Neural cell (in vitro differentiated cells): ENCODE results near the gene ADSS2. TPM values are rescaled to one million over a fixed set of nuclear protein-coding genes. Genes with fewer than 3 reads are reported as not detected.

Source experiments
- H2AFZ ChIP-seq: fragments of 200-600, 300-800 bp; sonication (generic), shearing (Covaris generic); 2 replicates; pipeline ENCODE4 v1.6.0; 2014; ENCODE audit warnings: low read depth, mild to moderate bottlenecking, antibody characterized with exemption, low read length, moderate library complexity
- H3F3A ChIP-seq: fragments of 200-600 bp; shearing (Covaris generic); 2 replicates; pipeline ENCODE4 v1.6.1; 2016; ENCODE audit warnings: mild to moderate bottlenecking, moderate library complexity, mixed read lengths, antibody characterized with exemption, low read length; ENCODE audit not compliant: insufficient read depth, poor library complexity, severe bottlenecking
- H3K27ac ChIP-seq: fragments of 200-600, 300-800 bp; sonication (generic), shearing (Covaris generic); 2 replicates; pipeline ENCODE4 v1.5.1; 2014; ENCODE audit warnings: mild to moderate bottlenecking, low read length, moderate library complexity
- H3K27me3 ChIP-seq: fragments of 300-800, 200-600 bp; sonication (generic), shearing (Covaris generic); 2 replicates; pipeline ENCODE4 v1.6.0; 2014; ENCODE audit warnings: mild to moderate bottlenecking, low read depth, low read length, moderate library complexity; ENCODE audit not compliant: insufficient read depth
- H3K36me3 ChIP-seq: fragments of 300-800, 200-600 bp; sonication (generic), shearing (Covaris generic); 2 replicates; pipeline ENCODE4 v1.5.1; 2014; ENCODE audit warnings: mild to moderate bottlenecking, antibody characterized with exemption, low read length, moderate library complexity; ENCODE audit not compliant: insufficient read depth
- H3K4me2 ChIP-seq: fragments of 300-800, 200-600 bp; sonication (generic), shearing (Covaris generic); 2 replicates; pipeline ENCODE4 v1.6.0; 2014; ENCODE audit warnings: mild to moderate bottlenecking, low read length
- H3K4me3 ChIP-seq: fragments of 300-800, 200-600 bp; sonication (generic), shearing (Covaris generic); 2 replicates; pipeline ENCODE4 v1.5.1; 2014; ENCODE audit warnings: mild to moderate bottlenecking, low read length, moderate library complexity
- H3K79me2 ChIP-seq: fragments of 200-600 bp; shearing (Covaris generic); replicated peaks from 2 replicates; pipeline ENCODE4 v1.6.0; 2014; ENCODE audit warnings: mild to moderate bottlenecking, low read length, moderate library complexity; ENCODE audit not compliant: insufficient read depth
- H3K9ac ChIP-seq: fragments of 300-800, 200-600 bp; sonication (generic), shearing (Covaris generic); 2 replicates; pipeline ENCODE4 v1.6.1; 2016; ENCODE audit warnings: mild to moderate bottlenecking, low read length, mixed read lengths
- H3K9me2 ChIP-seq: fragments of 200-600 bp; shearing (Covaris generic); 2 replicates; pipeline ENCODE4 v1.6.1; 2016; ENCODE audit warnings: mild to moderate bottlenecking, low read length, mixed read lengths; ENCODE audit not compliant: insufficient read depth
- H3K9me3 ChIP-seq: fragments of 200-600, 300-800 bp; sonication (generic), shearing (Covaris generic); 2 replicates; pipeline ENCODE4 v1.6.1; 2016; ENCODE audit warnings: mild to moderate bottlenecking, mixed run types, low read length, moderate library complexity, mixed read lengths
- H4K20me1 ChIP-seq: fragments of 200-600 bp; shearing (Covaris generic); 2 replicates; pipeline ENCODE4 v1.6.1; 2016; ENCODE audit warnings: mild to moderate bottlenecking, mixed run types; ENCODE audit not compliant: insufficient read depth
- CTCF ChIP-seq: fragments of 450-650 bp; IDR thresholded peaks from 2 replicates; pipeline ENCODE4 v1.5.1; 2014; ENCODE audit warnings: antibody characterized with exemption, mild to moderate bottlenecking, moderate library complexity; ENCODE audit not compliant: poor library complexity, severe bottlenecking
- EP300 ChIP-seq: fragments of 450-650 bp; conservative IDR thresholded peaks from 2 replicates; pipeline ENCODE4 v1.6.1; 2014; ENCODE audit warnings: antibody characterized with exemption, mild to moderate bottlenecking, moderate library complexity; ENCODE audit not compliant: poor library complexity, severe bottlenecking
- EZH2 ChIP-seq: fragments of 200-600, 300-800 bp; shearing (Covaris generic), sonication (generic); IDR thresholded peaks from 2 replicates; pipeline ENCODE4 v1.6.1; 2014; ENCODE audit warnings: antibody characterized with exemption, low read length, borderline replicate concordance, mild to moderate bottlenecking; ENCODE audit not compliant: insufficient read depth, poor library complexity, severe bottlenecking
- MXI1 ChIP-seq: fragments of 450-650 bp; conservative IDR thresholded peaks from 2 replicates; pipeline ENCODE4 v1.6.1; 2014; ENCODE audit warnings: antibody characterized with exemption, mild to moderate bottlenecking; ENCODE audit not compliant: poor library complexity, severe bottlenecking
- POLR2AphosphoS5 ChIP-seq: IDR thresholded peaks from 2 replicates; pipeline ENCODE4 v1.6.1; 2012
- RAD21 ChIP-seq: fragments of 450-650 bp; conservative IDR thresholded peaks from 2 replicates; pipeline ENCODE4 v1.6.1; 2014; ENCODE audit warnings: antibody characterized with exemption, mild to moderate bottlenecking, moderate library complexity
- REST ChIP-seq: IDR thresholded peaks from 2 replicates; pipeline ENCODE4 v1.6.1; 2012; ENCODE audit warnings: borderline replicate concordance
- SMC3 ChIP-seq: fragments of 450-650 bp; conservative IDR thresholded peaks from 2 replicates; pipeline ENCODE4 v1.6.1; 2014; ENCODE audit warnings: antibody characterized with exemption, mild to moderate bottlenecking, moderate library complexity; ENCODE audit not compliant: poor library complexity
- TAF1 ChIP-seq: IDR thresholded peaks from 2 replicates; pipeline ENCODE4 v1.6.1; 2012; ENCODE audit warnings: low read depth
- polyA plus RNA-seq: library from polyadenylated mRNA; depleted of rRNA; stranded (reverse); fragments of >200 nt; gene quantifications from 2 replicates; pipeline ENCODE4 v1.2.3, GENCODE V29; 2014

The ADSS2 gene
- polyA plus RNA-seq, 1 donor from 2014 or later: 86.1 TPM

- no peaks in the 10 kb centered on the region for H3K79me2 ChIP-seq
- no peaks in the 10 kb centered on the region for H3K27me3 ChIP-seq
- no peak overlapping the region for H3K4me3 ChIP-seq
- no peak overlapping the region for H3K9ac ChIP-seq
- H3K36me3 ChIP-seq: no peaks in the 10 kb centered on the region
- no peaks in the 10 kb centered on the region for H3K9me2 ChIP-seq
- TF ChIP-seq EP300: no peak
- TF ChIP-seq EZH2: no peak
- TF ChIP-seq POLR2AphosphoS5: no peak
- no peak for TF ChIP-seq RAD21
- TF ChIP-seq REST: no peak
- no peak for TF ChIP-seq CTCF
- TF ChIP-seq TAF1: no peak
- TF ChIP-seq MXI1: no peak
- TF ChIP-seq SMC3: no peak
- no peak overlapping the region for H3K27ac ChIP-seq
- H3F3A ChIP-seq: no peaks in the 10 kb centered on the region
- no peak overlapping the region for H2AFZ ChIP-seq
- no peak overlapping the region for H3K4me2 ChIP-seq
- H4K20me1 ChIP-seq: no peaks in the 10 kb centered on the region
- H3K9me3 ChIP-seq: no peaks in the 10 kb centered on the region
Observed at GRCh38 chr1:244458781-244459180, 7.1 kb upstream of the ADSS2 start.

- no peak overlapping the region for H3K4me3 ChIP-seq
- no peaks in the 10 kb centered on the region for H3K27me3 ChIP-seq
- H3K4me2 ChIP-seq: no peak overlapping the region
- H3F3A ChIP-seq: no peaks in the 10 kb centered on the region
- TF ChIP-seq SMC3: no peak
- no peak for TF ChIP-seq REST
- TF ChIP-seq EZH2: no peak
- no peak for TF ChIP-seq TAF1
- TF ChIP-seq EP300: no peak
- TF ChIP-seq POLR2AphosphoS5: no peak
- no peak for TF ChIP-seq CTCF
- TF ChIP-seq RAD21: no peak
- TF ChIP-seq MXI1: no peak
- H3K36me3 ChIP-seq: no peaks in the 10 kb centered on the region
- no peaks in the 10 kb centered on the region for H3K79me2 ChIP-seq
- H3K9ac ChIP-seq: no peak overlapping the region
- H3K9me3 ChIP-seq: no peaks in the 10 kb centered on the region
- H4K20me1 ChIP-seq: no peaks in the 10 kb centered on the region
- H3K27ac ChIP-seq: no peak overlapping the region
- no peak overlapping the region for H2AFZ ChIP-seq
- no peaks in the 10 kb centered on the region for H3K9me2 ChIP-seq
Observed at GRCh38 chr1:244456586-244456985, 4.9 kb upstream of the ADSS2 start.
